ENCODE data around the gene RELB.
A peak's percentile ranks its signal among the peaks of the same experiment; 100 is the strongest.

The RELB gene

DNA sequence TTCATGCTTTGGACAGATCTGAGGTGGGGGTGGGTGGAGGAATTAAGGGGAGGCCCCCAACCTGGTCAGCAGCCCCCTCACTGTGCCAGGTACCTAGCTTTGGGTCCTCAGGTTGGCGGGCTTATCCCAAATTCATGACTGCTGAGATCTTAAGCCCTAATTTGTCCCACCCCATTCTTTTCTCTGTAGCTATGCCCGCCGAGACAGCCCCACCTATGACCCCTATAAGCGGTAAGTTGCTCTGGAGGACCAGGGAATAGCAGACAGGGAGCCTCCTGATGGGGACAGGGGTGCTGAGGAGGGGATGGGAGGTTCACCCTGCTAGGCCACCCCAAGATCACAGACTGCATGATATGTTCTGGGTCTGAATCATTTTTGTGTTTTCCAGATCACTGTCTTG, 60.7 kb downstream of the RELB start:
- DNase-seq: no peak

DNA sequence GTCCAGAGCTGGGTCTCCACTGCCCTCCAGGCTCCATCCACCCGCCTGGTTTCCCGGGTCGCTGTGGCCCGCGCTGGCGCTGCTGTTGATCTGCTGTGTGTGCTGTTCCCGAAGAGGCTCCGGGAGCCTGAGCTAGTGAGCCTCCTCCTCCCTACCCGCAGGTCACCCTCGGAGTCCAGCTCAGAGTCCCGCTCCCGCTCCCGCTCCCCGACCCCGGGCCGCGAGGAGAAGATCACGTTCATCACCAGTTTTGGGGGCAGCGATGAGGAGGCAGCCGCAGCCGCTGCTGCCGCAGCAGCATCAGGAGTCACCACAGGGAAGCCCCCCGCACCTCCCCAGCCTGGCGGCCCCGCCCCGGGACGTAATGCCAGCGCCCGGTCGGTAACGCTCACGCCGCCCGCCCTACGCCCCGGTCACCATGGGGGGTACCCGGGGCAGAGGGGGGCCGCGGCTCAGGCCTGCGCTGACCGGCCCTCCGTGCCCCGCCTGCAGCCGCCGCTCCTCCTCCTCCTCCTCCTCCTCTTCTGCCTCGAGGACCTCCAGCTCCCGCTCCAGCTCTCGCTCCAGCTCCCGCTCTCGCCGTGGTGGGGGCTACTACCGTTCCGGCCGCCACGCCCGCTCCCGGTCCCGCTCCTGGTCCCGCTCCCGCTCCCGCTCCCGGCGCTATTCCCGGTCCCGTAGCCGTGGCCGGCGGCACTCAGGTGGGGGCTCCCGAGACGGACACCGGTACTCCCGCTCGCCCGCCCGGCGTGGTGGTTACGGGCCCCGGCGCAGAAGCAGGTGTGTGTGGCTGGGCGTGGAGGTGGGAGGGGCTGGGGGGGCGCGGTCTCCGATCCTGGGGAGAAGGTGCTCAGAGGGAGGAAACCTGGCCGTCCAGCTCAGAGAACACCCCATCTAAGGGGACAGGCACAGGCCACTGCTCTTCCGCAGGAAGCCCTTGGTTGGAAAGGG, 62.9 kb downstream of the RELB start:
- DNase-seq: no peak

DNA sequence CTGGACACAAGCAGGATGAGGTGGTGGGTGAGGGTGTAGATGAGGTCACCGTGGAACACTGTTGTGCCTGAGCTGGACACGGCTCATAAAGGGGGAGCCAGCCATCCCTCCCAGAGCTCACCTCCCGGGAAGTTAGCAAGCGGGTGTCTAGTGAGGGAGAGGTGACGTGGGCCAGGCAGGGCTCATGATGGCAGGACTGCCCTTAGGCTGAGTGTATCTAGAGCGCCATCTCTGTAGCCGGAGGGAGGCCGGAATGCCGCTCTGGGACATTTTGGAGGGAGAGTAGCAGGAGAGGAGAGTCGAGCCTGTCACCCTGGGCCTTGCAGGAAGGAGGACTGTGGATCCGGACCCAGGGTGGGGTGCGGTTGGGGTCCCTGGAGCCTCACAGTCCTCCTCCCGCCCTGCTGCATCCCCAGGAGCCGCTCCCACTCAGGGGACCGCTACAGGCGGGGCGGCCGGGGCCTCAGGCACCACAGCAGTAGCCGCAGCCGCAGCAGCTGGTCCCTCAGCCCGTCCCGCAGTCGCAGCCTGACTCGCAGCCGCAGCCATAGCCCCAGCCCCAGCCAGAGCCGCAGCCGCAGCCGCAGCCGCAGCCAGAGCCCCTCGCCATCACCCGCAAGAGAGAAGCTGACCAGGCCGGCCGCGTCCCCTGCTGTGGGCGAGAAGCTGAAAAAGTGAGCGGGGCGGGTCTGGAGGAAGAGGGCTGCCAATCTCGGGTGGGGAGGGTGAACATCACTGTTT, 65.8 kb downstream of the RELB start:
- no peak for DNase-seq

GRCh38 chr19:45068041-45068440, 66.8 kb downstream of the RELB start:
- no peak for DNase-seq

DNA sequence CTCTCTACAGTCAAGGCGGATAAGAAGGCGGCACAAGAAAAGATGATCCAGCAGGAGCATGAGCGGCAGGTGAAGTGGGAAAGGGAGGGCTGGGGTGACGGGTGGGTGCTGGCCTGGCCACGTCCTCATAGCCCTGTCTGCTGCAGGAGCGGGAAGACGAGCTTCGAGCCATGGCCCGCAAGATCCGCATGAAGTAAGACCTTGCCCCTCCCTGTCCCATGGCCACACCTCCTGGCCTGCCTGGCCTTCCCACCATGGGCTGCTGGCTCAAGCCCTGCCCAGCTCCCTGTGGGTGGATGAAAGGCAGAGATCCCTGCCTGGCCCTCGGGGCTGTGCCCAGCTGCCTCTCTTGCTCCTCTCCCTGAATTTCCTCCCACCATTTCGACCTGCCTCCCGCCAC, 67.8 kb downstream of the RELB start:
- DNase-seq: no peak

DNA sequence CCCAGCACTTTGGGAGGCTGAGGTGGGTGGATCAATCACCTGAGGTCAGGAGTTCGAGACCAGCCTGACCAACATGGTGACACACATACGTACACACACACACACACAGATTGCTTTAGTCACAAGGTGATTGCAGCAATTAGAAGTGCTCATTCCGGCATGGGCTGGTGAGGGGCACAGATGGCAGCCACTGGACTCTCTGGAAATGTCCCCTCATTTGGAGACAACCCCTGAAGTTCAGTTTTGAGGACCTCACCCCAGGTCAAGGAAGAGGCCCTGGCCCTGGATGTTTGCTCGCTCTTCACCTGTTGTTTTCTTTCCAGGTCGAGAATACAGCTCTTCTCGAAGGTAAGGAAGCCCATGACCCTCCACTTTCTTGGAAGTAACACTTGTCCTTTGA, 69.0 kb downstream of the RELB start:
- DNase-seq: no peak

GRCh38 chr19:45070861-45071544, 69.7 kb downstream of the RELB start:
- no peak for DNase-seq

DNA sequence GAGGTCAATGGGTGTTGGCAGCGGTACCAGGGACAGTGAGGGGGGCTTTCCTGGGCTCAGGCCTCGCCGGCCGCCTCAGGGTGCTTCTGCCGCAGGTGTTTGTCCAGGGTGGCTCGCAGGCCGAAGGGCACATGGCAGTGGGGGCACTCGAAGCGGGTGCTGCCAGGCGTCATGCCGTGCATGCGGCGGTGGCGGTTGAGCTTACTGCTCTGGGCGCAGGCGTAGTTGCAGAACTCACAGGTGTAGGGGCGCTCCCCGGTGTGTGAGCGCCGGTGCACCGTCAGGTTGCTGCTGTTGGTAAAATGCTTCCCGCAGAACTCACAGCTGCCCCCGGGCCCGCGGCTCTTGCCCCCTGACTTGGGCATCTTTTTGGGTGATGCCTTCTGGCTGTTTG, 70.3 kb downstream of the RELB start:
- DNase-seq: no peak

DNA sequence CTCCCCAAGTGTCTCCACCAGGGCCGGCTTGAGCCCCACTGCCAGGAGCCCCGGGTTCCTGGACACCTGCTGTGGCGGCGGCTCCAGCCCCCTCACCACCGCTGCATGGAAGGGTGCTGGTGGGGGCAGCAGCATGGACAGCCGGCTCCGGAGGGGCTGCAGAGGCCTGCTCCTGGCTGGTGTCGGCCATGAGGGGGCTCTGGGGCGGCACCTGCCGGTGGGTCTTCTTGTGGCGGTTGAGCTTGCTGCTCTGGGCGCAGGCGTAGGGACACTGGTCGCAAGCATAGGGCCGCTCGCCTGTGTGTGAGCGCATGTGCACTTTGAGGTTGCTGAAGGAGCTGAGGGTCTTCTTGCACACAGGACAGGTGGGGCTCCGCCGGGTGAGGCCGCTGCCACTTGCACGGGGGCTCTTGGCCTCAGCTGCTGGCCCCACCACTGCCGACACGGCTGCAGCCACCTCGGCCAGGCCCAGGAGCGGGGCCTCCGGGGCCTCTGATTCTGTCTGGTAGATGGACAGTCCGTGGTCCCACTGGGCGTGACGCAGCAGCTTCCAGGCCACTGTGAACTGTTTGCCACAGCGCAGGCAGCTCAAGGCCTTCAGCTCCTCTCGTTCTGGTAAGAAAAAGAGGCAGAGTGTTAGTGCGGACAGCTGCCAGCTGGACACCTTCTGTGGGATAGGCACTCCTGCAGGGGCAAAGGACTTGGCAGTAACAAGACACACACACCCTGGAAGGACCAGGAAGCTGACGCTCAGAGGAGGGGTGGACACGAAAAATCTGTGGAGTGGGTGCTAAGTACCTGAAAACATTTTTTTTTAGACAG, 70.9 kb downstream of the RELB start:
- no peak for DNase-seq

DNA sequence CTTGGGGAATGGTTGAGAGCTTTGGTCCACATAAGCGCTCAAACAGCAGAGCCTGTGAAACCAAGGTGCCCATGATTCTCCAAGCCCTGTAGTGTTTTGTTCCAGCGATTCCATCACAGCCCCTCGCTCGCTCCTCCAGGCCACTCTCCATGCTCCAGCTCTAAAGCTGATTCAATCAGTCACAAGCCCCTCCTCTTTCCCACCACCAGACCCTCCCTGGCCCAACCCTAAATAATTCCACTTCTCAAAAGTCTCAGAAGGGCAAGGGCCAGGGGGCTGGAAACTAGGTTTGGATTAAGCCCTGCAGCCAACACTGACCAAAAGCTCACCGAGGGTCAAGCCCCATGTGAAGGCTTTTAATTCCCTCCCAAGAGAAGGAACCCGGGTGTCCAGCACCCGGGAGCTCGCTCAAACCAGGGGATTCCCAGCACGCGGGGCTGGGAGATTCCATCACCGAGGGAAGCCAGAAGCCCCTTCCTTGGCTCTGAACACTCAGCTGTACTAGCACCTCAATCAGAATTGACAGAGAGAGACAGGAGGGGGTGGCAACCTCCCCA, 73.6 kb downstream of the RELB start:
- peak; percentile 19 for DNase-seq

- peak; percentile 24 for DNase-seq
Measured at GRCh38 chr19:45075301-45076028, 74.2 kb downstream of the RELB start.

DNA sequence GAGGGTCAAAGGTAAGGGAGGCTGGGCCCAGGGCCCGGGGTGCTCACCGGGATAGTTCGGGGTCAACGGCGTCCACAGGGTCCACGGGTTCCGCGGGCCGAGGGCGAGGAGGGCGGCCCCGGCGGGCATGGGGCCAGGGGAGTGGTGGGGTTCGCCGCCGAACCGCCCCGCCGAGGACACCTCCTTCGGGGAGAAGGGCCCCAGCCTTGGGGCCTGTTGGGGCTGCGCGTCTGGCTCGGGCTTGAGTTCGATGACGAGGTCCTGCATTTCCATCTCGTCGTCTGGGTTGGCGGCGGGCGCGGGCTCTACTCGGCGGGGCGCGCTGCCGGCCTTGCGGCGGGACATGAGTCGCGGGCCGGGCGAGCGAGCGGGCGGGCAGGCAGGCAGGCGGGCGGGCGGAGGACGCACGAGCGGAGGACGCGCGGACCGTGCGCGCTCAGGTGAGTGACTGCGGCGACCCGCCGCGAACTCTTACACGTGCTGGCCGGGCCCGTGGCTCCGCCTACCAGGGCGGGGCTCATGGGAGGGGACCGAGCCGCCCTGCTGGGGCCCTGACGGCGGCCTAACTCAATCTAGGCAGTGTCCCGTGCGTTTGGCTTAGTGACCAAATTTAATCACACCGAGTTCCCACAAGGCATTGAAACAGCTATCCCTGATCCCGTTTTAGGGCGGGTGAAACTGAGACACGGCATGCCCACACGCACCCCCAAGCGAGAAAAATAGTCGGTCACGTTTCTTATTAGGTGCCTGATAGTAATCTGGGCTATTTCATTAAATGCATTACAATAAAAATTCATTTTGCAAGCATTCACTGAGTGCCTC, 75.0 kb downstream of the RELB start, which contains the start of gene ZNF296:
Gene ZNF296, minus strand, starts transcription at position 450 of the 822 bp plus-strand sequence. Its CDS starts 105 bp downstream, at position 345.
- peak; percentile 55 for DNase-seq

DNA sequence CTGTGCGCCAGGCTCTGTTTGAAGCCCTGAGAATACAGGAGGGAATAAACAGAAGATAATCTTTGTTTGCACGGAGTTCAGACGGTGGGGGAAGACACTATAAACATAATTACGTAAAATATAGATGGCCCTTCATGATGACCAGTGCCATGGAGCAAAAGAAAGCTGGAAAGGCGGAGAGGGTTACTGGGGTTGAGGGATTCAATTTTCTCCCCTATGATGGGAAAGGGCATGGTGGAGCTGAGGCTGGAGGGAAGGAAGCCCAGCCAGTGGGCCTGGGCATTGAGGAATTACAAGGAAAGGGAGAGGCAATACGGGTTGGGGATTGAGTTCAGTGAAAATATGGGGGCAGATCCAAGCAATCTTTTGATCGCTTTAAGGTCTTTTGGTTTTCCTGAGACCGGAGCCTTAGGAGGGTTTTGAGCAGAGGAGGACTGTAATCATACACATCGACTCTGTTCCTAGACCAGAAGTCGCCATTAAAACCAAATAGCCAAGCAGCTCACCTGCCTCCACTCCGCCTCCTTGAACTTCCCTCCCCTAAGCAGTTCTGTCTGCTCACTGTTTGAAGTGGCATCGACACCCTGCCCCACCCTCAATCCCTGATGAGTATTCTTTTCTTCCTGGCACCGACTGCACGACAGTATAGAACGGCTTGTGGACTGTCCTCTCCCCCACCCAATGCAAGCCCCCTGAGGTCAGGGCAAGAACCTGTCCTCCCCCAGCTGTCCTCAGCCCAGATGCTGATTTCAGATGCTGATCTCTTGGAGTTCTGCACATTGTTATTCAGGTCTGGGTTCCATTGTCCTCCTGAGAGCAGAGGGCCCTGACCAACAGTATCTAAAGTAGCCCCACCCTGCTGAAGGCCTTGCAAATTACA, 75.8 kb downstream of the RELB start:
- no peak for DNase-seq

DNA sequence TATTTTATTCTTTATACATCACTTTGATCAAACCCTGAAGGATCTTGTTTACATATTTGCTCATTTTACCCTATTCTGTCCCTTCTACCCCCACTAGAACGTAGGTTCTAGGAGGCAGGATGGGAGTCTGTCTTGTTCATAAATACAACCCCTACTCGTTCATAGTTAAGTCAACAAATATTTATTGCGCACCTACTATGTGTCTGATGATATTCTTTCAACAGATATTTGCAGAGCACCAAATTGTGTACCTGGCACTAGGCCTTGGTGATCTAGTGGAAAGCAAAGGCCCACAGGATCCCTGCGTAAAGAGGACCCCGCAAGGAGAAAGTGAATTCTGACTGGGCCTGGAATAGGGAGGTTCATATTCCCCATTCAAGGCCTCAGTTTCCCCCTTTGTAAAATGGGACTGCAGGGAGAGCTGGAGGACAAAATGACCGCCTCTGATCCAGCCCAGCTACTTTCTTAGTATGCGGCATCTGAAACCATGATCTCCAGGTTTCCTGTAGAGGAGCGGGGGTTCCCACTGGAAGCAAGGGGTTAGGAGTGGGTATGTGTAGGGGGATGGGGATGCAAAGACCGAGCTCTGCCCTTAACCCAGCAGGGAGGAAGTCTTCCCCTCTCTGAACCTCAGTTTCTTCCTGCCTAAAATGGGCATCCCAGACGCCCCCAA, 77.3 kb downstream of the RELB start:
- no peak for DNase-seq

DNA sequence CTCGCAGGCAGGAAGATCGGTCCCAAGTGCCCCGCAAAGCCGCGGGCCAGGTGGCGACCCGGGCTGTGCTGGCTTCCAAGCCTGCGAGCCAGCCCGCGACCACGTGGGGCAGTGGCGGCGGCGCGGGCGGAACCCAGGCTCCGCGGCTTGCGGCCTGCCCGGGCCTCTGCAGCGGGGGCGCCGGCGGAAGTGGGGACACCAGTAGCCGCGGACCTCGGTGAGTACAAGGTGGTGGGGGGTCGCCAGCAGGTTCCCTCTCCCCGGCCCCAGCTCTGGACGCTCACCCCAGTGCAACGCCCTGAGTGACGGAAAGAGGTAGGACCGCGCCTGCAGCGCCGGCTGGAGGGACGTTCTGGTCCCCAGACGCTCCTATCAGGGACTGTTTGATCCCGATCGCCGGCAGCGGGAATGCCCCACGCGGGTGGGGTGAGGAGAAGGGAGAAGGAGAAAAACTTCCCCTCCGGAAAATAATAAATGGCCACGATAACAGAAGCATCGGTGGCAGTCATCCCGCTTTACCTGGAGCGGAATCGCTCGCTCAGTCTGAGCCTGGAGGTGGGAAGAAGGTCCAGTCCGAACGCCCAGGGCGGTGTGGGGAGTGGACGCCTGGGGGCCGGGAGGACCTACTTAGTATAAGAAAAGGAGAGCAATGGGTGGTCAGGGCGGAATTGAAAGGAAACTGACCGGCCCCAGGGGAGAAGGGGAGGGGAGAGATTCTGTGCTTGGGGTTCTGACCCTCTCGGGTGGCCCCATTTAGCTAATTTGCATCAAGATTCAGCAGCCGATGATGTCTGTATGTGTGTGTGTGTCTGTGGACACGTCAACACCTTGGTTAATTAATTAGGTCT, 78.0 kb downstream of the RELB start, which contains the start of gene GEMIN7:
Gene GEMIN7, plus strand, starts transcription at position 198 of the 848 bp plus-strand sequence. CDS start 10,855 bp downstream, outside the sequence.
- DNase-seq: peak; percentile 93

- DNase-seq: no peak
Measured at GRCh38 chr19:45079911-45080370, 78.7 kb downstream of the RELB start.

GRCh38 chr19:45082170-45082569, 80.9 kb downstream of the RELB start:
- no peak for DNase-seq
